ENCODE measurements around the gene RP2. TPM values are rescaled to one million over a fixed set of nuclear protein-coding genes. Genes with fewer than 3 reads are reported as not detected.

The RP2 gene
- total RNA-seq, 1 donor from 2014 or later = 14.6 TPM

DNA sequence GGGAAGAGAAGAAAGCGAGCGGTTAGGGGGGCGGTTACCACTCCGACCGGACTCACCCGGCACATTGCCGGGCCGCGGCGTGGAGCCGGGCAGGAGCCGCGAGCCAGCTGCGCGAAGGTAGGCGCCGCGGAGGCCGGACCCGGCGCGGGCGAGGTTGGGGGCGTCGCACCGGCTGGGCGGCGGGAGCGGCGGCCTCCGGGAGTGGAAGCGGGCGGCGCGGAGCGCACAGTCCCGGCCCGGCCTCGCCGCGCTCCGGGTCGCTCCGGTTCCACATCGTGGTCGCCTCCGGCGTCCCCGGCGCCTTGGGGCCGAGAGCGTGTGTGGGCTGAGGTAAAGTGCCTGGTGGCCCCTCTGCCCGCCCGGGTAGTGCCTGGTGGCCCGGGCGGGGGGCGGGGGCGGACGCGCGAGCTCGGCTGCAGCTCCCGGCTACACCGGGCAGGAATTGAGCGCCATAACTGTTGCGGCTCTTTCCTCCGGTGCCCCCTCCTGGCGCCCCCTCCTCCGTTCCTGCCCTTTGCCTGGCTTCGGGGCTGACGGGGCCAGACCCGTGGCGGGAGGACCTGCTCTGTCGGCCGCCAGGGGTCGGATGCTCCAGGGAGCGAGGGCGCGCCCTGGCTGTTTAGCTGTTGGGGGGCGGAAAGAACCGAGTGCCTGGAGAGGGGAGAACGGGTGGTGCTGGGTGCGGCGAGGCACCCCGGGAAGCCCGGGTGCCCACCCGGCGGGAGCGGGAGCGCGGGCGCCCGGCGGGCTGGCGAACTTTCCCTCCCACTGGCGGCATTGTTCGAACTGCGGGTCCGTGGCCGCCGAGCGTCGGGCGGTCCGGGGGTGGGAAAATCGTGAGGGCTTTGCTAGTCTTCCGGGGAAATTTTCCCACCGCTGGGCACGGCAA is 76.0 kb downstream of the RP2 start:
- H3K36me3 ChIP-seq (ENCODE audit: control insufficient read depth in 3 of 3, insufficient read depth in 3 of 3, low read length in 3 of 3) = no peaks in the 10 kb centered on the region
- peaks cover 0 to 13% (median 0%) of the 10 kb centered on the region in 3 donors for H3K27me3 ChIP-seq (ENCODE audit: control insufficient read depth in 3 of 3, insufficient read depth in 3 of 3, low read length in 3 of 3)
- H3K4me3 ChIP-seq (ENCODE audit: low read length in 3 of 3) = peak overlapping the region; percentile 49 to 73 (median 59)
- H3K9me3 ChIP-seq (ENCODE audit: control insufficient read depth in 3 of 3, low read length in 3 of 3) = no peaks in the 10 kb centered on the region
- H3K27ac ChIP-seq (ENCODE audit: low read depth, low read length) = no peak overlapping the region
- H3K9ac ChIP-seq (ENCODE audit: low read depth in 1 of 3, low read length in 3 of 3) = peak overlapping the region in 2 of 3 donors; percentile 52 to 57
- peaks cover 0 to 2% (median 0%) of the 10 kb centered on the region in 3 donors for H3K4me1 ChIP-seq (ENCODE audit: control insufficient read depth in 3 of 3, insufficient read depth in 3 of 3, low read length in 3 of 3)

DNA sequence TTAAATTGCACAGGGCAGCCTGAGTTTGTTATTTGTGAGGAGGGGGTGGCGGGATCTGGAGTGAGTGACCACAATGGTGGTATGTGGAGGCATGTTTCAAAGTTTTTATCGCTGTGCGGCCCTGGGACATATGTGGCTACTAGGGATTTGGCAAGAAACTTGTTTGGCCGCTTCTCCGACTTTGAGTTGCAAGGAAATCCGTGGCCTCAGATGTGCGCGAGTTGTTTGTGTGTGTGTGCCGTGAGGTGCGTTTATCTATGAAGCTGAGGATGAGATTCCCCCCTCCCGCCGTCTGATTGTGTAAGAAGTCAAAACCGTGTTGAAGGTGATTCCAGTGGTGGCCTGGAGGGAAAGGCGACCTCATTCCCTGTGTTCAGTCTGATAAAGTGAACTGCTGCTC is 76.8 kb downstream of the RP2 start:
- Histone ChIP-seq H3K27ac (ENCODE audit: low read depth, low read length) (no peak overlapping the region), H3K27me3 (ENCODE audit: control insufficient read depth in 3 of 3, insufficient read depth in 3 of 3, low read length in 3 of 3) (peaks cover 0 to 13% (median 0%) of the 10 kb centered on the region in 3 donors), H3K9ac (ENCODE audit: low read depth in 1 of 3, low read length in 3 of 3) (peak overlapping the region in 2 of 3 donors; percentile 33 to 57), H3K36me3 (ENCODE audit: control insufficient read depth in 3 of 3, insufficient read depth in 3 of 3, low read length in 3 of 3) (no peaks in the 10 kb centered on the region), H3K4me3 (ENCODE audit: low read length in 3 of 3) (peak overlapping the region; percentile 49 to 63 (median 59)), H3K9me3 (ENCODE audit: control insufficient read depth in 3 of 3, low read length in 3 of 3) (no peaks in the 10 kb centered on the region), H3K4me1 (ENCODE audit: control insufficient read depth in 3 of 3, insufficient read depth in 3 of 3, low read length in 3 of 3) (peaks cover 0 to 2% (median 0%) of the 10 kb centered on the region in 3 donors)

DNA sequence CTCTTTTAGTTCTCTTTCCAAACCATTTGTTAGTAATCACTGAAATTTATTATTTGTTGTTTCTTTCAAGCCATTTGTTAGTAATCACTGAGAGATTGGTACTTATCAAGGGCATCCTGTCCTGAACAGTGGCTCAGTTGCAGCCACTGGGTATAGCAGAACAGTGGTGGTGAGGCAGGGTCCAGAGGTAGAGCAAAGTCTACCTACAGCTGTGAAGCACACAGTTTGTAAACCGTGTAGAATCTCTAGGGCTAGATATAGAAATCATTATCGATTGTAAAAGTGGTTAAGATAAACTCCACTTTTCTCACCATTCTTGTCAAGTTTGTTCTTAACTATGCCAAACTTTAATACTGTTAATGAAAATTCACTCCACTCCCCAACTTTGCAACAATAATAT is 79.4 kb downstream of the RP2 start:
- Histone ChIP-seq H3K4me1 (ENCODE audit: control insufficient read depth in 3 of 3, insufficient read depth in 3 of 3, low read length in 3 of 3) (peaks cover 0 to 2% (median 0%) of the 10 kb centered on the region in 3 donors), H3K27ac (ENCODE audit: low read depth, low read length) (no peak overlapping the region), H3K36me3 (ENCODE audit: control insufficient read depth in 3 of 3, insufficient read depth in 3 of 3, low read length in 3 of 3) (no peaks in the 10 kb centered on the region), H3K9me3 (ENCODE audit: control insufficient read depth in 3 of 3, low read length in 3 of 3) (peaks cover 0 to 2% (median 0%) of the 10 kb centered on the region in 3 donors), H3K9ac (ENCODE audit: low read depth in 1 of 3, low read length in 3 of 3) (no peak overlapping the region), H3K27me3 (ENCODE audit: control insufficient read depth in 3 of 3, insufficient read depth in 3 of 3, low read length in 3 of 3) (peaks cover 0 to 15% (median 0%) of the 10 kb centered on the region in 3 donors), H3K4me3 (ENCODE audit: low read length in 3 of 3) (no peak overlapping the region)

DNA sequence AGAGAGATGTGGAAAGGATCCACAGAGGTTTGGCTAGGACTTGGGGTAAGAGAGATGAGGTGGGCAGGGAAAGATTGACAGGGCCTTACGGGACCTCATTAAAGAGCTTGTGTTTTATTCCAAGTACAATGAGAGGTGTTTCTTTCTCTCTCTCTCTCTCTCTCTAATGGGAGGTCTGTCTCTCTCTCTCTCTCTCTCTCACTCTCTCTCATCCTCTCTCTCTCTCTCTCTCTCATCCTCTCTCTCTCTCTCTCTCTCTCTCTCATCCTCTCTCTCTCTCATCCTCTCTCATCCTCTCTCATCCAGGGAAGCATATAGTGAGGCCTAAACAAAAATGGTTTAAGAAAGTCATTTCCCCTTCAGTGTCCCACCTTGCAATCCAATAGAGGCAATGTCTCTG is 80.8 kb downstream of the RP2 start:
- peaks cover 0 to 2% (median 0%) of the 10 kb centered on the region in 3 donors for H3K4me1 ChIP-seq (ENCODE audit: control insufficient read depth in 3 of 3, insufficient read depth in 3 of 3, low read length in 3 of 3)
- H3K36me3 ChIP-seq (ENCODE audit: control insufficient read depth in 3 of 3, insufficient read depth in 3 of 3, low read length in 3 of 3) = no peaks in the 10 kb centered on the region
- H3K27me3 ChIP-seq (ENCODE audit: control insufficient read depth in 3 of 3, insufficient read depth in 3 of 3, low read length in 3 of 3) = peaks cover 0 to 15% (median 0%) of the 10 kb centered on the region in 3 donors

DNA sequence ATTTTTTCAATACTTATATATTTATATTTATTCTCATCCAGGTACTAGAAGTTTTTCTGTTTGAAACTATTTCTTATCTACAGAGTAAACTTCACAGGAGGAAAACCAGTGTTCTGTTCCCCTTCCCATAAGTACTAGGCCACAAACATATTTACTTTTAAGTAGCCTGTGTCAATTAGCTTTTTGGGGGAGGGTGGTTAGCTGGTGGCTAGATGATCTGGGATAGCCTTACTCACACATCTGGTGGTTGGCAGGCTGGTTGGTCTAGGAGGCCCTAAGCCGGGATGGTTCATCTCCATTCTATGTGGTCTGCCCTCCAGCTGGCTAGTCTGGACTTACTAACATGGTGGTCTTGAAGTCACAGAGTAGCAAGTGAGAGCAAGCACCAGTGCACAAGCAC is 81.6 kb downstream of the RP2 start:
- H3K27ac ChIP-seq (ENCODE audit: low read depth, low read length) = no peak overlapping the region
- peaks cover 0 to 15% (median 0%) of the 10 kb centered on the region in 3 donors for H3K27me3 ChIP-seq (ENCODE audit: control insufficient read depth in 3 of 3, insufficient read depth in 3 of 3, low read length in 3 of 3)
- no peak overlapping the region for H3K4me3 ChIP-seq (ENCODE audit: low read length in 3 of 3)
- peaks cover 0 to 2% (median 0%) of the 10 kb centered on the region in 3 donors for H3K4me1 ChIP-seq (ENCODE audit: control insufficient read depth in 3 of 3, insufficient read depth in 3 of 3, low read length in 3 of 3)
- H3K36me3 ChIP-seq (ENCODE audit: control insufficient read depth in 3 of 3, insufficient read depth in 3 of 3, low read length in 3 of 3) = no peaks in the 10 kb centered on the region
- H3K9me3 ChIP-seq (ENCODE audit: control insufficient read depth in 3 of 3, low read length in 3 of 3) = peaks cover 0 to 4% (median 0%) of the 10 kb centered on the region in 3 donors
- no peak overlapping the region for H3K9ac ChIP-seq (ENCODE audit: low read depth in 1 of 3, low read length in 3 of 3)

More for the DNA sequence above, 80.8 kb downstream of the RP2 start:
- Histone ChIP-seq H3K9me3 (ENCODE audit: control insufficient read depth in 3 of 3, low read length in 3 of 3) (peaks cover 0 to 4% (median 0%) of the 10 kb centered on the region in 3 donors), H3K4me3 (ENCODE audit: low read length in 3 of 3) (no peak overlapping the region), H3K27ac (ENCODE audit: low read depth, low read length) (no peak overlapping the region), H3K9ac (ENCODE audit: low read depth in 1 of 3, low read length in 3 of 3) (no peak overlapping the region)

DNA sequence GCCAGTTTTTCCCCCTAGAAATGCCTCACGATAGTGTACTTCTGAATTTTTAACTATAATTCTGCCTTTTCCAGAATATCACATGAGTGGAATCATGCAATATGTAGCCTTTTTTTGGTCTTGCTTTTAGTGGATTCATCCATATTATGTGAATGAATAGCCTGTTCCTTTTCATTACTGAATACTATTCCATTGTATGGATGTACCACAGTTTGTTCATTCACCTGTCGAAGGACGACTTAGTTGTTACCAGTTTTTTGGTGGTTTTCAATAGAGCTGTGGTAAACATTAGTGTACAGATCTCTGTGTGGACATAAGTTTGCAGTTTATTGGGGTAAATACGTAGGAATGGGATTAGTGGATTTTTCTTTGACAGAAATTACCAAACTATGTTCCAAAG is 83.4 kb downstream of the RP2 start:
- H3K36me3 ChIP-seq (ENCODE audit: control insufficient read depth in 3 of 3, insufficient read depth in 3 of 3, low read length in 3 of 3) = no peaks in the 10 kb centered on the region
- peaks cover 0 to 7% (median 0%) of the 10 kb centered on the region in 3 donors for H3K9me3 ChIP-seq (ENCODE audit: control insufficient read depth in 3 of 3, low read length in 3 of 3)
- no peak overlapping the region for H3K4me3 ChIP-seq (ENCODE audit: low read length in 3 of 3)
- peaks cover 0 to 7% (median 0%) of the 10 kb centered on the region in 3 donors for H3K27me3 ChIP-seq (ENCODE audit: control insufficient read depth in 3 of 3, insufficient read depth in 3 of 3, low read length in 3 of 3)
- no peak overlapping the region for H3K9ac ChIP-seq (ENCODE audit: low read depth in 1 of 3, low read length in 3 of 3)
- H3K27ac ChIP-seq (ENCODE audit: low read depth, low read length) = no peak overlapping the region
- no peaks in the 10 kb centered on the region for H3K4me1 ChIP-seq (ENCODE audit: control insufficient read depth in 3 of 3, insufficient read depth in 3 of 3, low read length in 3 of 3)

DNA sequence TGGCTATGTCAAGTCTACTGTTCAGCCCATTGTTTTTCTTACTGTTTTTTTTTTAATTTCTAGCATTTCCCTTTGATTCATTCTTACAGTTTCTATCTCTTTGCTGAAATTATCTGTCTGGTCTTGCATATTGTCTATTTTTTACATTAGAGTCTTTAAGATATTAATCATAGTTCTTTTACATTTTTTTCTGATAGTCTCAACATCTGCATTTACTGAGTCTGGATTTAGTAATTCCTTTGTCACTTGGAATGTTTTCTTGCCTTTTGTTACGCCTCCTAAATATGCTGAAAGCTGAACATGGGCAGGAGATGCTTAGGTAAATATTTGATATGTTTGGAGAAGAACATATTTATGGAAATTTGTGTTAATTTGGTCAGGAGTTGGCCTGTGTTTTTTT is 85.8 kb downstream of the RP2 start:
- peaks cover 0 to 2% (median 0%) of the 10 kb centered on the region in 3 donors for H3K27me3 ChIP-seq (ENCODE audit: control insufficient read depth in 3 of 3, insufficient read depth in 3 of 3, low read length in 3 of 3)
- no peak overlapping the region for H3K4me3 ChIP-seq (ENCODE audit: low read length in 3 of 3)
- no peaks in the 10 kb centered on the region for H3K4me1 ChIP-seq (ENCODE audit: control insufficient read depth in 3 of 3, insufficient read depth in 3 of 3, low read length in 3 of 3)
- peaks cover 0 to 7% (median 0%) of the 10 kb centered on the region in 3 donors for H3K9me3 ChIP-seq (ENCODE audit: control insufficient read depth in 3 of 3, low read length in 3 of 3)
- H3K36me3 ChIP-seq (ENCODE audit: control insufficient read depth in 3 of 3, insufficient read depth in 3 of 3, low read length in 3 of 3) = no peaks in the 10 kb centered on the region
- H3K27ac ChIP-seq (ENCODE audit: low read depth, low read length) = no peak overlapping the region
- no peak overlapping the region for H3K9ac ChIP-seq (ENCODE audit: low read depth in 1 of 3, low read length in 3 of 3)

DNA sequence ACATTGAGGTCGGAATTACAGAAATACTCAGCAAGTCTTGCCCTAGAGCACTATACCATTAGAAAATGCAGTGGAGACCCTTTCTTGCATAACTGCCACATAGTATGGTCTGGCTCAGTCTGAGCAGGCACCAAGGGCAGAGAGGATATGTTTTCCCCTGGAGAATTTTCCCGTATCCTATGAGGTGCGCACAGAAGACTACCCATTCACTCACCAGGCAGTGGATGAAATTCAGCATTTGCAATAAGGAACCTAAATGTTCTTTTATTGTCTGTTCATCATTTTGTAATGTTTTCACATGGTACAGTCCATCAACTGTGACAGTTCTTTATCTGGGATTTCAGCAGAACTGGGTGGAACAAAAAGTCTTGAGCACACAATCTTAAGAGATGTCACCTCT is 90.9 kb downstream of the RP2 start:
- Histone ChIP-seq H3K9ac (ENCODE audit: low read depth in 1 of 3, low read length in 3 of 3) (no peak overlapping the region), H3K27ac (ENCODE audit: low read depth, low read length) (no peak overlapping the region), H3K9me3 (ENCODE audit: control insufficient read depth in 3 of 3, low read length in 3 of 3) (peaks cover 0 to 3% (median 0%) of the 10 kb centered on the region in 3 donors), H3K4me3 (ENCODE audit: low read length in 3 of 3) (no peak overlapping the region), H3K4me1 (ENCODE audit: control insufficient read depth in 3 of 3, insufficient read depth in 3 of 3, low read length in 3 of 3) (no peaks in the 10 kb centered on the region), H3K27me3 (ENCODE audit: control insufficient read depth in 3 of 3, insufficient read depth in 3 of 3, low read length in 3 of 3) (no peaks in the 10 kb centered on the region), H3K36me3 (ENCODE audit: control insufficient read depth in 3 of 3, insufficient read depth in 3 of 3, low read length in 3 of 3) (no peaks in the 10 kb centered on the region)

DNA sequence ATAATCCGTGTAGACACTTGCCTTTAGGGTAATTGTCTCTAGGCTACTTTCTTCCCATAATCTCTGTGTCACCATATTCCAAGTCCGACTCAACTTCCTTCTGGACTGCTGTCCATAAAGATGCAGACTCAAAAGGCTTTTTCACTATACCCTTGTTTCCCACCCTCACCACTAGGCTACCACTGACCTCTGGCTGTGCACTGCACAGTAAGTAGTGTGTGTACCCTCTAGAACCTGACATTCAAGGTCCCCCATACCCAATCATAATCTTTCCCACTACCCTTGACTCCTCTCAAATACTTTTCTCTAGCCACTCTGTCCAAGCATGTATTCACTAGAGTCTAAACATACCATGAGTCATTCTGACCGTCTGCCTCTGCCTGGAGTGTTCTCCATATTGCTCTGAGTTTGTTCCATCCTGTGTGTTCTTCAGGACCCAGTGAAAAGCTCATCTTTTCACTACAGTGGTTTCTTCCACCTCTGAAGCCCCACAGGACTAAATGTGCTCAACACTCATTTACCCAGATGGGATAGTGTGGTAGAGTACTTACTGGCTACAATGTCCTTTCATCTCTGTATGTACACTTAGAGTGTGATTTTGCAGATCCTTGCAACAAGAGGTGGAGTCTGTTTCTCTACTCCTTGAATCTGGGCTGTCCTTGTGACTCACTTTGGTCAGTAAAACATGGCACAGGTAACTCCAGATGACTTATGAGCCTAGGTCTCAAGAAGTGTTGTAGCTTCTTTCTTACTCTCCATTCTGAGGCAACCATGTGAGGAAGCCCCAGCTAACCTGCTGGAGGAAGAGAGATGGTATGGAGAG is 92.8 kb downstream of the RP2 start:
- Histone ChIP-seq H3K36me3 (ENCODE audit: control insufficient read depth in 3 of 3, insufficient read depth in 3 of 3, low read length in 3 of 3) (no peaks in the 10 kb centered on the region), H3K9me3 (ENCODE audit: control insufficient read depth in 3 of 3, low read length in 3 of 3) (no peaks in the 10 kb centered on the region), H3K27me3 (ENCODE audit: control insufficient read depth in 3 of 3, insufficient read depth in 3 of 3, low read length in 3 of 3) (no peaks in the 10 kb centered on the region), H3K27ac (ENCODE audit: low read depth, low read length) (no peak overlapping the region), H3K9ac (ENCODE audit: low read depth in 1 of 3, low read length in 3 of 3) (no peak overlapping the region), H3K4me1 (ENCODE audit: control insufficient read depth in 3 of 3, insufficient read depth in 3 of 3, low read length in 3 of 3) (no peaks in the 10 kb centered on the region), H3K4me3 (ENCODE audit: low read length in 3 of 3) (no peak overlapping the region)
